ENCODE data around the gene RALGPS1.
A peak's percentile ranks its signal among the peaks of the same experiment; 100 is the strongest.

Gene RALGPS1

DNA sequence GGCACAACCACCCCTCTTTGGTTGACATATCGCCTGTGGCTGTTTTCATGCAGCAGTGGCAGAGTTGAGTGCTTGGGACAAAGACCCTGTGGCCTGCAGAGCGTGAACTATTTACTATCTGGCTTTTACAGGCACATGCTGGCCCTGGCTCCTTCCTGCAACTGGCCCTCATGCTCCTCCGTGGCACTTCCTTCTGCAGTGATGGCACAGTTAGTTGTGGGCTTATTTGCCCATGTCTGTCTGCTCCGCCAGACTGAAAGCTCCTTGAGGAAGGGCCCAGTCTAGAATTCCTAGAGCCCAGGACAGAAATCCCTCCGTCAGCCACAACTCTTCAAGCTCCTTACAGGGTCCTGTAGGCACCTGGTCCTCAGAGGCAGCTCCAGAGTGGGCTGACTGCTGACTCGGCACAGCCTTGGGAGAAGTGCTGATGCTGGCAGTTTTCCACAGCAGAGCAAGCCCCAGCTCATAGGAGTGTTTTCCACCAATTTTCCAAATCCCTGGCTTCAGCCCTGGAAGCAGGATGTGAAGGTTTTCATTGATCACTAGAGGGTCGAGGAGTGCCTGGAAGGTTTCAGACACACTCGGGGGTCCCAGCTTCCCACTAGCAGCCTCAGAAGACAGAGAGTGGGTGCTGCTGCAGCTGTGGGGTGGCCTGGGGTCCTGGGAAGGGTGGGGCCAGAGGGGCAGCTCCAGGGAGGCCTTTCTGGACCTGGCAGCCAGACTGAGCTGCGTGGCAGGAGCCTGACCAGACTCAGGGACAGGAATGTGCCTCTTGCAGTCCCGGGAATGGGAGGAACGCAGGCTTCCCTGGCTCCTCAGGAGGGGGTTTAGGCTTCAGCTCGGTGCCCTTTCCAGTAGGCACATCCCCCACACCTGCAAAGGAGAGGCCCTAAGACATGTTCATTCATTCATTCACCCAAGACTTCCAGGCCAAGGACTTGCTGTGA, 264.4 kb downstream of the RALGPS1 start:
- no peak for DNase-seq

DNA sequence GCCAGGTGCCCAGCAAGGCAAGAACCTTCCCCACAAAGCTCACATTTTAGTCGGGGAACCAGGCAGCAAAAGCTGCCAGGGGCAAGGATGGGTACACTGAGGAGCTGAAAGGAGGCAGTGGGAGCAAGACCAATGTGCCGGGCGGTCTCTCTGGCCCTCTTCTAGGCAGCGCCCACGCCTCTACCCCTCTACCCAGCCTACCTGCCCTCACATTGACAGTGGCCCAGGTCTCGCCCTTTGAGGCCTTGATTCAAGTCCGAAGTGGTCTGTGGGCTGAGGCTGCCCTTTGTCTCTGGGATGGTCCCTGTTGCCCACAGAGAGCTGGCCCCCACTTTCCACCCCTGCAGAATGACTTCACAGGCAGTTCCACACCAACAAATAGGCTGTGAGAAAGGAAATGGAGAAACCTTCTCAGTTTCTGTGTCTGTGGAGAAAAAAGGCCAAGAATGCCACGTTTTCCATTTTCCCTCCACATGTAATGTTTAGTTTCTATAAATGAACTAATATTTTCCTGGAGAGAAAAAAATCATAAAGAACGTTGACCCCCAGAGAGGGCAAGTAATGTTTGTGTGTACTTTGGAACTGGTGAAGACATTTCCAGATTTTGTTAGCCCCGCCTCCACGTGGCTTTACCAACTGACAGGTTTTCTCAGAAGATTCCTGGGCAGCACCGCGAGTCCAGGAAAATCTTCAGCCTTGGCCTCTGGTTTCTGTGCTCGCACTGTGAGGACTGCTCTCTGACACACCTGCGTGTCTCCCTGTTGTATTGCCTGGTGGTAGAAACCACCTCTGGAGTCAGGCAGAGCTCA, 265.3 kb downstream of the RALGPS1 start:
- DNase-seq: no peak

DNA sequence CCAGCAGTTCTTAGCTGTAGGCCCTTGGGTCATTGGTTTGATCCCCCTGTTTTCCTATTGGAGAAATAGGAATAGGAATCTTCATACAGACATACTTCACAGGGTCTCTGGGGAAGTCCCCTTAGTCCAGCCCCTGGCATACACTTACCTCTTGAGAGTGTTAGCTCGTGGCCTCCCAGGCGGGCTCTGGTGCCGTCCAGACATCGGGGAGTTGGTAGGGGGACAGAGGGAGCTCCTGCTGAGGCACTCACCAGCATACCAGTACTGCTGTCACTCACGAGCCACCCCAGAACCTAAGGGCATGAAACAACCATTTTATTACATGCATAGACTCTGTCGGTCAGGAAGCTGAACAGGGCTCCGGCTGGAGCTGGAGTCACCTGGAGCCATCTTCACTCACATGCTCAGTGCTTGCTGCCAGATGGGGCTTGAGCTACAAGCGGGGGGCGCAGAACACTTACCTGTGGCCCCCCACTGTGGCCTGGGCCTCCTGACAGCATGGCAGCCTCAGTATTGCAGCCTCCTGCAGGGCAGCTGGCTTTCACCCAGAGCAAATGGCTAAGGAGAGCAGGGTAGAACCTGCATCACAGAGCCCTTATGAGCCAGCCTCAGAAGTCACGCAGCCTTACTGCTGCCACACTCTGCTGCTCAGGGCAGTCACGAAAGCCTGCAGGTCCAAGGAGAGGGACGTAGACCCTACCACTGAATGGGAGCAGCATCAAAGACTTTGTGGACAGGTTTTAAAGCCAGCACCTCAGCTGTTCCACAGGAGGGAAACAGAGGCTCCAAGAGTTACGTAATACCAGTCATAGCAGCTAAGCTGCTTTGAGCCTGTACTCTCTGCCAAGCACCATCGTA, 266.1 kb downstream of the RALGPS1 start:
- DNase-seq: no peak

DNA sequence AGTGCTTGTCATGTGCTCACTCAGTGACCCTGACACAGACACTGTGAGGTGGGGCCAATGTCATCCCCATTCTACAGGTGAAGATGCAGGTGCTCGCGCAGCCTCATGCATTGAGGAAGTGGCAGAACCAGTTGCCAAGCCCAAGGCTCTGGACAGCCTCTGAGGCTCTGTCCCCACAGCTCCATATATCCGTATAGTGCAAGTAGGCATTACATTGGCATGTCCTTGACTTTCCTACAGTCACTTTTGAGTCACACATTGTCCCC, 266.7 kb downstream of the RALGPS1 start:
- DNase-seq: no peak

DNA sequence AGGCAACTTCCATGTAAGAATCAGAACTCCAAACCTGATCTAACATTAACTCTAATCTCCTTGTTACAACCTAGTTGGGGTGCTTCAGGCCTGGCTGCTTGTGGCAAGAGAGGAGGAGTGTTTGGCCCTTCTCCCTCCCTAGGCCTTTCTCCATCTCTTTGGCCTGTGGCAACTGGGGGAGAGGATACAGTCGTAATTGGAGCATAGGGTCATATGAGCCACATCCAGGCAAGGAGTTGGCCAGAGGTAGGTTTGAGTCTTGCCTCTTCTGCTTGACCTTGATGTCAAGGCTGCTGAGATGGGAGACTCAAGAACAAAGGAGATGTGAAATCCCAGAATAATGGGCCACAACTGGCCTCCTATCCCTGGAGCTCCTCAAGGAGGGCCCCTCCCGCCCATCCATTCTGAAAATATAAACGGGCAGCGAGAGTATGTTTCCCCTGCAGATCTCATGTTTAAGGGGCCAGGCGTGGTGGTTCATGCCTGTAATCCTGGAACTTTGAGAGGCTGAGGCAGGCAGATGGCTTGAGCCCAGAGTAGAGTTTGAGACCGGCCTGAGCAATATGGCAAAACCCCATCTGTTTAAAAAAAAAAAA, 267.1 kb downstream of the RALGPS1 start:
- no peak for DNase-seq

DNA sequence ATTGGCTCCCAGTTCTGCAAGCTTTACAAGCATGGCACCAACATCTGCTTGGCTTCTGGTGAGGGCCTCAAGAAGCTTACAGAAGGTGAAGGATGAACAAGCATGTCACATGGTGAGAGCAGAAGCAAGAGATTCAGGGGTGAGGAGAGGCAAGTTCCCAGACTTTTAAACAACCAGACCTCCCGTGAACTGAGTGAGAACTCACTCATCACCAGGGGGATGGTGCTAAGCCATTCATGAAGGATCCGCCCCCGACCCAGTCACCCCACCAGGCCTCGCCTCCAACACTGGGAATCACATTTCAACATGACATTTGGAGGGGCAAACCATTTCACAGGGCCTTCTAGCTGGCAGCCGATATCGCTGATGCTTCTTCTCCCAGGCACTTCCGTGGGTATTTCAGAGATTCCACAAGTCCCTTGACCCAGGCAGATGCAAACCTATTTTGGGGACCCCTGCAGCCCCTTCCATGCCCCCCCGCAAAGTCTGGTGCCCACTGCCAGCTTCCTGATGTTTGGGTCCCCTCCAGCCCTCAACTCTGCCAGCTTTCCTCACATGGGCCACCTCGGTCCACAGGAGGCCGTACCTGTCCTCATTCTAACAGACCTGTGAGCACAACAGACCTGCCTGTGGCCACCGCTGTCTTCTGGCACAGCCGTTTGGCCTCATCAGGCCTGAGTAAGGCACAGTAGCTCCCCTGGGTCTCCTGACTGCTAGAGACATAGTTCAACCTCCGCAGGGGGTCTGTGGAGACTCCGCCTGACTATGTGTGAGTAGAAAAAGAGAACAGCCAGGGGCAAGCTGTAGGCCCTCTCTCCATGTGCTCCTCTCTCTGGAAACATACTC, 268.5 kb downstream of the RALGPS1 start:
- DNase-seq: peak; percentile 59

DNA sequence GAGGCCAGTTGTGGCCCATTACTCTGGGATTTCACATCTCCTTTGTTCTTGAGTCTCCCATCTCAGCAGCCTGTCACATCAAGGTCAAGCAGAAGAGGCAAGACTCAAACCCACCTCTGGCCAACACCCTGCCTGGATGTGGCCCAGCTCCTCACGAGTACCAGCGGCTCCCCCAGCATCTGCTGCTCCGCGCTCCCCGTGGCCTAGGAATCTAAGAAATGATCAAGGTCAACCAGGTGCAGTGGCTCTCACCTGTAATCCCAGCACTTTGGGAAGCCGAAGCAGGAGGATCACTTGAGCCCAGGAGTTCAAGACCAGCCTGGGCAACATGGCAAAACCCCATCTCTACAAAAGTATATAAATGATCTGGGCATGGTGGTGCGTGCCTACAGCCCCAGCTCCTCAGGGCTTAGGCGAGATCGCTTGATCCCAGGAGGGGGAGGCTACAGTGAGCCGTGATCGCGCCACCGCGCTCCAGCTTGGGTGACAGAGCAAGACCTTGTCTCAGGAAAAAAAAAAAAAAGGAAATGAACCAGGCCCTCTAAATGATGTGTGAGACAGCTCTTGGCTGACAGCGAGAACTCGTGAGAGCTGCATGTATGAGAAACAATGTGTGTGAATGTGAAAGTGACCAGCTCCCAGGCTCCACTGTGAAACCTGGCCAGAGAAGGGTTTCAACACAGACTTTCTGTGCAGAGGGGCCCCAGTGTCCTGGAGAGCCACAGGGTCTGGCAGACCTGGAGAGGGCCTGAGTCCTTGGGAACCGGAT, 269.4 kb downstream of the RALGPS1 start:
- peak; percentile 33 for DNase-seq

DNA sequence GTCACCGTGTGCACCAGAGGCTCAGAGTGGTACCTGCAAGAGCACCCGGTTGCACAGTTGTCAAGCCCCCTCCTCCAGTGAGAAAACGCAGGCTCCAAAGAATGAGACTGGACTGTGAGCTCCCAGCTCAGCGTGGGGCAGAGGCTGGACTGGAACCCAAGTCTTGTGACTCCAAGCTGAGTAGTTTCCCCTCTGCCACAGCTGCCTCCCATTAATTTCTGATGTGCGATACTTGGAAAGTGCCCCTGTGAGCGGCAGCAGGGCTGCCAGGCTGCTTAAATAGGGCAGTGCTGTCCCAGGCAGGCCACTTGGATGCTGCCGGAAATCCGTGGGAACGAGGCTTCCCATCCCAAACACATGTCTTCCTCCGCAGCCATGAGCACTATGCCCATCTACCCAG, 270.1 kb downstream of the RALGPS1 start:
- no peak for DNase-seq

DNA sequence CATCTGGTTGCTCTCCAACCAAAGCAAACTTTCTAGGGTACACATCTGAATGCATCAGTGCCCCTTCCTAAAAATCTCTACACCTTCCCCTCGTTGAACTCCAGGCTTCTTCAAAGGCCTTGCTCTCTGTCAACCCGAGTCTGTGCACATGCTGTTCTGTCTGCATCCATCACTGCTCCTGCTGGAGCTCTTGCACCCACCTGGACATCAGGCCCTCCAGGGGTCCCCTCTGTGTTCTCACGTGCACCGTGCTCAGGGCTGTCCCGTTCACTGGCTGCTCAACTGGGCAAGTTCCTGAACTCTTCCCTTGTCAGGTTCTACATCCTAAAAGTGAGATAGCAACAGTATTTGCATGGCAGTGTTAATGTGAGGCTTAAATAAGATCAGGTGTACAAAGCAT, 270.6 kb downstream of the RALGPS1 start:
- DNase-seq: no peak

DNA sequence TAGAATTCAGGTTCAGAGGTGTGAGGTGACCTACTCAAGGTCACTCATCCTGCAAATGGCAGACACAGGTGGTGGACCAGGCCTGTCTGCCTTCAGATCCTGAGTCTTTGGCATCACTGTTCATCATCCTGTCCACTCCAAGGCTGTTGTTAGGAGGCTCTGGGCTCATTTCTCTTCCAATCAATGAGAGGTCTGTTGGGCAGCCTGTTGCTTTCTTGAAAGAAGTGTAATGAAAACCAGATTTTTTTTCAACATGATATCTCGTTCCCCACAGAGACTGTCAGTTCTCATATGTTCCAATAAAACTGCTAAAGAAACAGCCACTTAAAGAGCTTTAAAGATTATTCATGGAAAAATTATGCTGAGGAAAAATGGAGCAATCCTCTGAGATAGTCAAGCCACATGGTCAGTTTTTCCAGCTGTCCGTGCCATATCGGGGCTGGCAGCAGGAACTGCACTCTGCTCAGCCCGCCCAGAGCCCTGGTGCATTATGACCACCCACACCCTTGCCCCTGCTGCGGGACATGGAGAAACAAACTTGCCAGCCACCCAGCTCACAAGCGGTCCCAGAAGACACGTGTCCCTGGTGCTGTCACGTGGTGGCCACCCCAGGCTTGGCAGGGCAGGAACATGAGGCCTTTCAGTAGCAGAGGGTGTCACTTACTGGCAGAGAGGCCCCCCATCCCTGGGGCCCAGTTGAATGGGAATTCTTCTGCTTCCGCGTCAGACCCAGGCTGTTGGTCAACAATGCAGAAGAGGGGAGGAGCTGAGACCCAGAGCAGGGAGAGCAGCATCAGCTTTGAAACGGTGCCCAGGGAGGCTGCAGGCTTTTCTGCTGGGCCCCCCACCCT, 271.6 kb downstream of the RALGPS1 start:
- DNase-seq: peak; percentile 93

DNA sequence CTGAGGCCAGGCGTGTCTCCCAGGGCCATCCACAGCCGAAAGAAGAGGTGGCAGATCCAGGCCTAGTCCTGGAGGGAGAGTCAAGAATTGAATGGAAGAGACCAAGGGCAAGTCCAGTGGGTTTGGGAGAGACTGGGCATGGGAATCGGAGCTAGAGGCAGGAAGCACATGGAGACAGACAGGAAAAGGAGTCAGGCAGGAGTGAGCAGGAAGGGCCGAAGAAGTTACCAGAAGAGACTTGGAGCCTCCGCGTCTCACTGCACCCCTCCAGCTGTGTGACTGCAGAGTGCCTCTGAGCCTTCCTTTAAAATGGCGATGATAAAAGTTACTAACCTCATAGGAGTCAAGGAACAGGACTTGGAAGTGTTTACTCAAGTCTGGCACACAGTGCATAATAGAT, 272.2 kb downstream of the RALGPS1 start:
- no peak for DNase-seq

DNA sequence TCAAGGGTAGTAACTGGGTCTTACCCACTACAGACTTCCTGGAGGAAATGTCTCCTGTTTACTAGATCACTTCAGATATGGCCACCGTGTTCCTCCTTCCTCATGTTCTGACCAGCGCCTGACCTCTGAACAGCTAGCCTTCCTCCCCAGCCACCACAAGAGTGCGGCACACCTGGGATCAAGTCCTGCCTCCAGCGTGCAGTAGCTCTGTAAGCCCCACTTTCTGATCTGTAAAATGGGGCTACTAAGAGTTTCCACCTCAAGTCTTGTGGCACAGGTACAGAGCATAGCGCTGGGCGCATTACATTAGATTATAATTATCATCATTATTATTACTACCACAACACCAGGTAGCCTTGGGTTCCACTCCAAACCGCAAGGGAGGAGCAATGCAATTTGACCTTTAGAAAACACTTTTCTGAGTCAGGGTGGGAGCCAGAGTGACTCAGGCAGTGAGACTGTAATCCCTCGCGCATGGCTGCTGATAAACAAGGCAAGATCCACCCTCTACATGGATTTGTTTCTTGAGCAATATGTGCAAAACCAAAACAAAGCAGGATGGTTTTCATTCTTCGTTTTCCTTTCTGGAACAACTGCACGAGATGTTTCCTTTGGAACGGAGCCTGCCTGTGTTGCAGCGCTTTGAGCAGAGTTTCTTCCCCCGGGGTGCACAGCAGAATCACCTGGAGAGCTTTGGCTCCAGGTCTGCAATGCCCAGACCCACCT, 272.8 kb downstream of the RALGPS1 start:
- peak; percentile 98 for DNase-seq

DNA sequence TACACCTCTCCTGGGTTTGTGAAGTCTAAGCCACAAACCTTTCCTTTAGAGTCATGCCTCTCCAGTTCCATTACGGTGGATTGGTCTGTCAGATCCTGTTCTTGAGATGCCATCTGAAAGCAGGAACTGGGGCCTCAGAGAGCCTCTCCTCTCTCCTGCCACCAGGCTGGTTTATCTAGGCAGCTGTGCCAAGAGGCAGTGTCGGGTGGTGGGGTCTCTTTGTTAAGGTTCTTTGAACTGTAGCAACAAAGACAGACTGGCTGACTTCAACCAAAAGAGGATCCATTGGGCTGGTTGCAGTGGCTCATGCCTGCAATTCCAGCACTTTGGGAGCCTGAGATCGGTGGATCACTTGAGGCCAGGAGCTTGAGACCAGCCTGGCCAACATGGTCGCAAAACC, 273.8 kb downstream of the RALGPS1 start:
- DNase-seq: no peak

DNA sequence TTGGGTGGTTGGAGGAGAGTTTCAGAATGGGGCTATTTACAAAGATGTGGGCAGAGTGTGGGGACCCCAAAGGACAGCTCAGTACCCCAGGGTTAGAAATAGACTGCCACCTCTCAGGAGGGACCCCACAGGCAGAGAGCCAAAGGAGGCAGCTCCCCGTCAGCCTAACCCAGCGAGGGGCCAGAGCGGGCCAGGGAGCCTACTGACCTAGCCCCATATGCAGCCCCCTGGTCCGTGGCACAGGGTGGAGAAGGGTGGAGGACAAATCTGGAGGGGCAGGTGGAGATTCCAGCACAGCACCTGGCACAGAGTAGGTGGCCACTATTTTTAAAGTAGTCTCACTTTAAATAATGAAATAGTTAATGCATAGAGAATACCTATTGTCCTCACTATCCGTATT, 275.0 kb downstream of the RALGPS1 start:
- DNase-seq: no peak

DNA sequence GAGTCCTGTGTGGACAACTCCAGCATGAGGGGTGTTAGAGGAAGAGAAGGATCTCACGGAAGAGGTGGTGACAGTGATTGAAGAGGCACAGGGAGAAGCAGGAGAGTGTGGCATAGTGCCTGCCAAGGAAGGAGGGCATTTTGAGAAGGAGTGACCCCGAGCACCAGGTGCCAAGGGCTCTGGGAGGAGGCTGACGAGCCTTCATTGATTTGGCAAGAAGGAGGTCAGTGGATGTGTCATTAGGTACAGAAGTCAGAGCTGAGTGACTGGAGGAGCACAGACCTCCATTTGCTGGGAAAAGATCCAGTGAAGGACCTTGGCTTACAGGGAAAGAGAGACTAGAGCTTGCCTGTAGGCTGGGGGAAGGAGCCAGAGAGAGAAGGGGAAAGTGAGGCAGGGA, 278.2 kb downstream of the RALGPS1 start:
- no peak for DNase-seq

DNA sequence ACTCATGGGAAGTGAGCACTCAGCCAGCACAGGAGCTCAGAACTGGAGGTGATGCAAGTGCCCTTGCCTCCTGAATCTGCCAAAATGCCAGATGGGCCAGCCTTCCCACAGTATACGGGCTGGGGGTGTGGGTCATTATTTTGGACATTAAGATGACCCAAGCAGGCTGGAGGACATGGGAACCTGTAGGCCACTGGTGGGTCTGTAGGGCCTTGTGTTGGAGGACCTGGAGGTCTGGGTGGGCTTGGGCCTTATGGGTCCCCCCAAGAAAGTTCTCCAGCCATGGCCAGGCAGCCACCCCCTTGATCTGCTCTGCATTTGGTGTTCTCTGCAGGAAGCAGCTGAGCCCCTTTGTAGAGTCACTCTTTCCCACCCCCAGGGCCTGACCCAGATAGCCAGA, 278.9 kb downstream of the RALGPS1 start:
- DNase-seq: no peak

DNA sequence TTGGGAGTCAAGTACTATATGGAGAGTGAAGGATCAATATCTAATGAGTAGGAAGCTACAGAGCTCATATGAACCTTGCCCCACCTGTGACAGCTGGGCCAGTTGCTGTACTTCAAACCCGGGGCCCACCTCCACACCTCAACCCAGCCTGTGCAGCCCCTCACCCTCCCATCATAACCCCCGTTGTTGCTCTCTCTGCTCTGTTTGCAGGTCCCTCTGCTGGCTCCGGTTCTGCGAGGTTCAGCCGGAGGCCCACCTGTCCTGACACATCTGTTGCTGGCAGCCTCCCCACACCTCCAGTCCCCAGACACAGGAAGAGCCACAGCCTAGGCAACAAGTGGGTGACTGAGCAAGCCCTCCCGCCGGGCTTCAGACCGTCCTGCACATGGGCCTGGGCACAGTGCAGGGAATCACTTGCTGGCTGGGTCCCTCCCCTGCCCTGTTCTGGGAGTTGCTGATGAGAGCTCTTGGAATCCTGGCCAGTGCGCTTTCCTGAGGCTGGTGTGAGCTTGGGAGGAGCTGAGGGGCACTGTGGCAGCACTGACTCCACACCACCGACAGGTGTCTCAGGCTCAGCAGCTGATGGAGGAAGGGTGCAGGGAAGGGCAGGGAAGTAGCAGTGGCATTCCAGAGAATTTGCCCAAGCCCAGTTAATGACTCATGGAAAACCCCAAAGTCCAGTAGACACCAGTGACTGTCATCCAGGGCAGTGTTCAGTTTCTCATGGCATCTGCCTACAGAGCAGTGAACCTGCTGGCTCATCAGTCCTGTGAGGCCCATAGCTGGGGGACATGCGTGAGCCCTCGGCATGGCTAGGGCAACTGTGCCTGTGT, 280.5 kb downstream of the RALGPS1 start:
- DNase-seq: no peak

All from fibroblast of skin of right quadriceps (primary cell).